Liver (tissue), 9 donors: Measurements from ENCODE around the gene EGLN2. TPM values are rescaled to one million over a fixed set of nuclear protein-coding genes. Genes with fewer than 3 reads are reported as not detected.

Experiments
- DNase-seq: peaks from one replicate; pipeline ENCODE4 v3.0.0-alpha.2; 2017; ENCODE audit warnings: low spot score
- H3K27ac ChIP-seq, 2 donors: one replicate each; pipeline ENCODE4 v1.7.0; 2013; ENCODE audit warnings: inconsistent platforms in 2 of 2, low read length in 2 of 2, control low read depth in 1 of 2, low read depth in 1 of 2, mild to moderate bottlenecking in 1 of 2
- H3K27me3 ChIP-seq, 4 donors: one replicate each; pipeline versions ENCODE4 v1.6.1 to v1.7.0; 2013; ENCODE audit warnings: low read length in 3 of 4, inconsistent platforms in 1 of 4, mild to moderate bottlenecking in 1 of 4, moderate library complexity in 1 of 4; ENCODE audit not compliant: control insufficient read depth in 4 of 4, insufficient read depth in 4 of 4
- H3K36me3 ChIP-seq, 4 donors: one replicate each; pipeline versions ENCODE4 v1.6.1 to v1.7.0; 2013; ENCODE audit warnings: low read length in 3 of 4, mild to moderate bottlenecking in 3 of 4, low read depth in 1 of 4, moderate library complexity in 1 of 4; ENCODE audit not compliant: control insufficient read depth in 4 of 4, insufficient read depth in 3 of 4
- H3K4me1 ChIP-seq, 4 donors: one replicate each; pipeline versions ENCODE4 v1.6.1 to v1.7.0; 2013; ENCODE audit warnings: low read length in 3 of 4, mild to moderate bottlenecking in 3 of 4, moderate library complexity in 1 of 4; ENCODE audit not compliant: control insufficient read depth in 4 of 4, insufficient read depth in 4 of 4
- H3K4me3 ChIP-seq, 3 donors: one replicate each; pipeline versions ENCODE4 v1.6.1 to v1.7.0; 2013; ENCODE audit warnings: low read length in 3 of 3, control low read depth in 1 of 3, low read depth in 1 of 3, mild to moderate bottlenecking in 1 of 3
- H3K9ac ChIP-seq, 2 donors: one replicate each; pipeline ENCODE4 v1.7.0; 2013; ENCODE audit warnings: low read length in 2 of 2, mild to moderate bottlenecking in 2 of 2, moderate library complexity in 2 of 2, control low read depth in 1 of 2, low read depth in 1 of 2
- H3K9me3 ChIP-seq, 4 donors: one replicate each; pipeline versions ENCODE4 v1.6.1 to v1.7.0; 2013; ENCODE audit warnings: low read length in 3 of 4; ENCODE audit not compliant: control insufficient read depth in 4 of 4
- ATF3 ChIP-seq: IDR thresholded peaks from 2 replicates; pipeline ENCODE4 v1.6.1; 2016; ENCODE audit warnings: antibody characterized with exemption
- EGR1 ChIP-seq, 2 donors: IDR thresholded peaks; 2 replicates each; pipeline ENCODE4 v1.6.1; 2016 to 2018; ENCODE audit warnings: antibody characterized with exemption in 2 of 2, low read depth in 2 of 2
- FOXA1 ChIP-seq: IDR thresholded peaks from 2 replicates; pipeline ENCODE4 v1.6.1; 2016; ENCODE audit warnings: antibody characterized with exemption
- FOXA2 ChIP-seq: IDR thresholded peaks from 2 replicates; pipeline ENCODE4 v1.6.1; 2016; ENCODE audit warnings: antibody characterized with exemption
- GABPA ChIP-seq, 2 donors: IDR thresholded peaks in 1 of 2; conservative IDR thresholded peaks in 1 of 2; 2 replicates each; pipeline ENCODE4 v1.6.1; 2016; ENCODE audit warnings: antibody characterized with exemption in 2 of 2, mild to moderate bottlenecking in 1 of 2, moderate library complexity in 1 of 2
- HNF4A ChIP-seq, 2 donors: conservative IDR thresholded peaks; 2 replicates each; pipeline ENCODE4 v1.6.1; 2016; ENCODE audit warnings: antibody characterized with exemption in 2 of 2, mild to moderate bottlenecking in 2 of 2
- HNF4G ChIP-seq: IDR thresholded peaks from 2 replicates; pipeline ENCODE4 v1.6.1; 2016; ENCODE audit warnings: antibody characterized with exemption
- JUND ChIP-seq, 2 donors: IDR thresholded peaks; 2 replicates each; pipeline ENCODE4 v1.6.1; 2016; ENCODE audit warnings: antibody characterized with exemption in 2 of 2
- MAX ChIP-seq: IDR thresholded peaks from 2 replicates; pipeline ENCODE4 v1.6.1; 2016; ENCODE audit warnings: antibody characterized with exemption
- NR2F2 ChIP-seq: IDR thresholded peaks from 2 replicates; pipeline ENCODE4 v1.6.1; 2016; ENCODE audit warnings: antibody characterized with exemption
- RAD21 ChIP-seq, 2 donors: IDR thresholded peaks; 2 replicates each; pipeline ENCODE4 v1.6.1; 2016; ENCODE audit warnings: antibody characterized with exemption in 2 of 2, mild to moderate bottlenecking in 2 of 2
- REST ChIP-seq: IDR thresholded peaks from 2 replicates; pipeline ENCODE4 v1.6.1; 2016; ENCODE audit warnings: antibody characterized with exemption, mild to moderate bottlenecking
- RXRA ChIP-seq, 2 donors: IDR thresholded peaks; 2 replicates each; pipeline ENCODE4 v1.6.1; 2017 to 2018; ENCODE audit warnings: antibody characterized with exemption in 2 of 2, mild to moderate bottlenecking in 1 of 2
- SP1 ChIP-seq: IDR thresholded peaks from 2 replicates; pipeline ENCODE4 v1.6.1; 2018; ENCODE audit warnings: antibody characterized with exemption, mild to moderate bottlenecking
- TAF1 ChIP-seq: conservative IDR thresholded peaks from 2 replicates; pipeline ENCODE4 v1.6.1; 2016; ENCODE audit warnings: antibody characterized with exemption, mild to moderate bottlenecking
- YY1 ChIP-seq: IDR thresholded peaks from 2 replicates; pipeline ENCODE4 v1.6.1; 2016; ENCODE audit warnings: antibody characterized with exemption, mild to moderate bottlenecking
- ZBTB33 ChIP-seq: IDR thresholded peaks from 2 replicates; pipeline ENCODE4 v1.6.1; 2016; ENCODE audit warnings: antibody characterized with exemption
- WGBS: extraction: QIAGEN DNeasy Blood & Tissue Kit; methylation state at CpG from one replicate; pipeline ENCODE4 v1.1.7; 2013; 5-methylcytosine and 5-hydroxymethylcytosine counted together
- polyA plus RNA-seq, 2 donors: library from polyadenylated mRNA; stranded (reverse) in 1 of 2; unstranded in 1 of 2; fragments of 200-250 nt in 1 of 2; fragments of >200 nt in 1 of 2; fragmentation: Nextera tagmentation in 1 of 2; extraction: Ambion mirVana in 1 of 2; gene quantifications; one replicate each; pipeline versions ENCODE4 v1.2.1 to v1.2.3, GENCODE V29; 2013 to 2015
- total RNA-seq, 2 donors: library from RNA; depleted of rRNA; stranded (reverse); fragments of >200 nt; gene quantifications; one replicate each; pipeline ENCODE4 v1.2.3, GENCODE V29; 2014
- TF ChIP-seq, protein P1 (sequence below): fragments of 150-350 bp; IDR thresholded peaks from 2 replicates; pipeline ENCODE4 v1.5.1; 2017; ENCODE audit warnings: improper control_type of control experiment, low read depth, low read length; ENCODE audit not compliant: missing input control
- donor health status: healthy.
- donor health status: healthy.
- donor health status: healthy.
- donor health status: healthy.
- donor health status: healthy.

Gene EGLN2
- total and polyA plus RNA-seq, 4 donors = 34.8 to 56.3 (median 47.7) TPM

- peak in 1 of 2 donors; percentile 60 for TF ChIP-seq RAD21 (IDR thresholded peaks at IDR 0.05)
- TF ChIP-seq, protein P1, sequence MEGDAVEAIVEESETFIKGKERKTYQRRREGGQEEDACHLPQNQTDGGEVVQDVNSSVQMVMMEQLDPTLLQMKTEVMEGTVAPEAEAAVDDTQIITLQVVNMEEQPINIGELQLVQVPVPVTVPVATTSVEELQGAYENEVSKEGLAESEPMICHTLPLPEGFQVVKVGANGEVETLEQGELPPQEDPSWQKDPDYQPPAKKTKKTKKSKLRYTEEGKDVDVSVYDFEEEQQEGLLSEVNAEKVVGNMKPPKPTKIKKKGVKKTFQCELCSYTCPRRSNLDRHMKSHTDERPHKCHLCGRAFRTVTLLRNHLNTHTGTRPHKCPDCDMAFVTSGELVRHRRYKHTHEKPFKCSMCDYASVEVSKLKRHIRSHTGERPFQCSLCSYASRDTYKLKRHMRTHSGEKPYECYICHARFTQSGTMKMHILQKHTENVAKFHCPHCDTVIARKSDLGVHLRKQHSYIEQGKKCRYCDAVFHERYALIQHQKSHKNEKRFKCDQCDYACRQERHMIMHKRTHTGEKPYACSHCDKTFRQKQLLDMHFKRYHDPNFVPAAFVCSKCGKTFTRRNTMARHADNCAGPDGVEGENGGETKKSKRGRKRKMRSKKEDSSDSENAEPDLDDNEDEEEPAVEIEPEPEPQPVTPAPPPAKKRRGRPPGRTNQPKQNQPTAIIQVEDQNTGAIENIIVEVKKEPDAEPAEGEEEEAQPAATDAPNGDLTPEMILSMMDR = no peak
- TF ChIP-seq REST = no peak
Observed at GRCh38 chr19:40754611-40755247, 44.3 kb upstream of the EGLN2 start (continued).

GRCh38 chr19:40755248-40755624 lies 43.8 kb upstream of the EGLN2 start:
- Histone ChIP-seq H3K9me3 (no peaks in the 10 kb centered on the region), H3K36me3 (peaks cover 8 to 30% (median 21%) of the 10 kb centered on the region in 4 donors), H3K27me3 (no peaks in the 10 kb centered on the region), H3K27ac (peak overlapping the region in 1 of 2 donors; percentile 70), H3K9ac (no peak overlapping the region), H3K4me1 (peaks cover 3 to 35% (median 25%) of the 10 kb centered on the region in 4 donors), H3K4me3 (no peak overlapping the region)
- WGBS = 89% methylated on average over 3 of the region's 3 CpGs
- TF ChIP-seq, protein P1 = no peak
- TF ChIP-seq REST = no peak
- no peak for TF ChIP-seq ZBTB33
- no peak for TF ChIP-seq TAF1
- no peak for TF ChIP-seq EGR1 (IDR thresholded peaks at IDR 0.05; ENCODE audit: low read depth in 2 of 2)
- no peak for TF ChIP-seq GABPA (IDR thresholded peaks at IDR 0.05 in 1 of 2, conservative IDR thresholded peaks at IDR 0.05 in 1 of 2)
- TF ChIP-seq JUND (IDR thresholded peaks at IDR 0.05) = no peak
- no peak for TF ChIP-seq HNF4A (conservative IDR thresholded peaks at IDR 0.05)
- TF ChIP-seq NR2F2 = no peak
- no peak for TF ChIP-seq RAD21 (IDR thresholded peaks at IDR 0.05)
- no peak for TF ChIP-seq MAX
- no peak for TF ChIP-seq FOXA2
- no peak for TF ChIP-seq SP1
- TF ChIP-seq ATF3 = no peak
- TF ChIP-seq HNF4G = no peak
- TF ChIP-seq FOXA1 = no peak
- no peak for TF ChIP-seq YY1
- no peak for TF ChIP-seq RXRA (IDR thresholded peaks at IDR 0.05)
- DNase-seq = no peak
